Neural progenitor cell (in vitro differentiated cells): ENCODE data around the gene LRRC8D.

ENCODE experiments used
- CTCF ChIP-seq: fragments of 200-600 bp; sonication (generic); IDR thresholded peaks from 2 replicates; pipeline ENCODE4 v1.5.1; 2017; ENCODE audit warnings: antibody characterized with exemption, mild to moderate bottlenecking
- EZH2 ChIP-seq: fragments of 200-600 bp; sonication (generic); IDR thresholded peaks from 2 replicates; pipeline ENCODE4 v1.6.1; 2017; ENCODE audit warnings: antibody characterized with exemption, mild to moderate bottlenecking, moderate library complexity

GRCh38 chr1:89809556-89809955 is 11.3 kb upstream of the LRRC8D start:
- TF ChIP-seq CTCF (no peak), EZH2 (no peak)
